GM21447 (cell line): Measurements from ENCODE around the gene RTN4R.
"Not testable (repeated sequence)": the region's sequence is repeated elsewhere in the genome, so short reads cannot be mapped to it uniquely, and the experiment has no call there.

Experiments
- ATAC-seq: cut with Tn5 transposase; IDR thresholded peaks from one replicate; pipeline ENCODE4 v1.9.1; 2021; ENCODE audit not compliant: unreplicated experiment

Gene RTN4R

GRCh38 chr22:20289182-20290044, 21.3 kb upstream of the RTN4R start:
- ATAC-seq: not testable (repeated sequence)

DNA sequence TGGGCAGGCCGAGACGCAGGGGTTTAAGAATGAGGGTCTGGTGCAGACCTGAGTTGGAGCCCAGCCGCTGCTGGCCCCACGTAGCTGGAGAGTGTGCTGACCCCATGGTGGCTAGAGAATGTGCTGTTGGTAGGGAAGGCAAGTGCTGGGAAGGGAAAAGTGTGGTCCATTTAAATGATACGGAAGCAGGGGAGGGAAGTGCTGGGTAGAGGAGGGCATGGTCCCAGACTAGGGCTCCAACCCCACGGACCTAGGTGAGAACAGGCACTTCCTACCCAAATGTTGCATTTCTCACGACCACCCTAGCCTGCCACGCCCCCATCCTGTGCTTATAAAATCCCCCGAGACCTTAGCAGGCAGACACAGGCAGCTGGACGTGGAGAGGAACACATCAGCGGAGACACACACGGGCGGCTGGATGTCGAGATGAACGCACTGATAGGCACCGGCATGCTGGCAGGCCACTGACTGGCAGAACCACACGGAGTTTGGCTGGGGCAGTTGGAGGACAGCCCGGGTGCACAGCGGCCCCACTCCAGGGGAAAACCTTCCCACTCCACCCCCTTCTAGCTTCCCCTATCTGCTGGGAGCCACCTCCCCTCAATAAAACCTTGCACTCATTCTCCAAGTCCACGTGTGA, 18.8 kb upstream of the RTN4R start:
- ATAC-seq: not testable (repeated sequence)

- ATAC-seq: not testable (repeated sequence)
Observed at GRCh38 chr22:20286312-20286660, 18.2 kb upstream of the RTN4R start.

- ATAC-seq: not testable (repeated sequence)
Observed at GRCh38 chr22:20285473-20286311, 17.6 kb upstream of the RTN4R start.

DNA sequence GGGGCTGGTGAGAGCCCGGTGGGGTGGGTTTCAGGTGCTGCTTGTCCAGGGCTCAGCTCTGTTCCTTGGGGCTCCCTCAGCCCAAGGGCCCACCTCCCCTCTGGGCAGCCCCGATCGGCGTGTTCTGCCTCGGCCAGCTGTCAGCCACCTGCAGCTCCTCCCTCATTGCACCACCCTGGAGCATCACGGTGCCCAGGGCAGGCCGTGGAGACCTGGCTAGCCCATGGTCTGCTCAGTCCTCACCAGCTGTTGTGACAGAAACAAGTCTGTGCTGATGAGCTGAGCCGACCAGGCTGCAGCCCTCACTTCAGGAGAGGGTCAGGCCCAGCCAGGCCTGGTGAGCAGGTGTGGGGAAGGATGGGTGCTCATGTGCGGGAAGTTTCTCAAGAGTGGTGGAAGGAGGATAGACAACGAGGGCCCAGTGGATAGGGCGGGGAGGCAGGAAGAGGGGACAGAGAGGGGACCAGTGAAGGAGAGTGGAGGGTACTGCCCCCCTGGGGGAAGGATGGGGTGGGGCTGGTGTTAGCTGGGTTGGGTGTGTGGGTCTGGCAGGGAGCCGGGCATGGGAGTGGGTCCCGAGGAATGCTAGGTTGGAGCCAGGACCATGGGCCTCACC, 16.5 kb upstream of the RTN4R start:
- ATAC-seq: no peak

DNA sequence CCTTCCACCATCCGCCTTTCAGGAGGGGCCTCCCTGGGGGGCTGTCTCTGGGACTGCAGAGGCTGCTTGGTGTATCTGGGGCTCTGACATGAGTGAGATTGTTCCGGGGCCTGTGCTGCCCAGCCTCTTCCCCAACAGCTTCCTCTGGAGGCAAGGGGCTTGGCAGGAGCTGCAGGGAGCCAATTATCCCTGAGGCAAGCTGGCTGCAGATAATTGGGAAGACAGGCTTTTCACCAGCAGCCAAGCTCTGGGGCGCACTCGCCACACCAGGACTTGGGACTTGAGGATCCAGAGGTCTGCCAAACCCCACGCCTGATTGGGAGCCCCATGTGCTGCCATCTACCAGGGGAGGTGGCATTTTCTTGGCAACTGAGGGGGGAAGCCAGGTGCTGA, 15.6 kb upstream of the RTN4R start:
- ATAC-seq: no peak

GRCh38 chr22:20282901-20283673, 15.0 kb upstream of the RTN4R start:
- ATAC-seq: no peak

DNA sequence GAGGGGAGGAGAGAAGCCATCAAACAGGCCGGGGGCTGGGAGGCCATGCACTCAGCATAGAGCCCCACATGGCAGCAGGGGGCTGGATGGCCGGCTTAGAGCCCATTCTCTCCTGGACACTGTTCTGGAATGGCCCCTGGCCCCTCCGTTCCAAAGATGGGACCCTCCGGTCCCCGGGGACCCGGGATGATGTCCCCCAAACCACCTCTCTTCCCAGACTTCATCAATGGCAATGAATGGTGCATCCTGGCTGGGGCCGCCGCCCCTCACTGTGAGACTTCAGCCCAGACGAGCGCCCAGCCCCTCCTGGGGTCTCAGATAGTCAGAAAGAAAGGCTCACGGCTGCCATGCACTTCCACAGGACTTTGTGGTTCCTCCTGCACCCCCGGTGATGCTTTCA, 13.8 kb upstream of the RTN4R start:
- no peak for ATAC-seq

DNA sequence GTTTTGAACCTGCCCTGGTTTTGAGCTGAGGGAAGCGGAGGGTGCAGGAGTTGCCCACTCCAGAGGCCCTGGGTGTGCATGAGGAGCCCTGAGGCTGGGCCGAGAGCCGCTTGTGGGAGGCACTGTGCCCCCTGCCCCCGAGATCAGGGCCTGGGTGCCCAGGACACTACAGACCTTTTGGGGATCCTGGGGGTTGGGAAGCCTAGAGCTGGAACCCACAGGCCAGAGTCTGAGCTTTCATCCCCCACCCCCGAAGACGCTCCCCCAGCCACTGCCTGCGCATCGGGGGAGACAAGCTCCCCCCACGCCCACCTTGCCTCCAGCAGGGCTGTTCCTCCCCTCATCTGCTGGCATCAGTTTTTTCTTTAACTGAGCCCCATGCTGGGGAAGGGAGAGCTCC, 13.4 kb upstream of the RTN4R start:
- not testable (repeated sequence) for ATAC-seq

- no peak for ATAC-seq
Observed at GRCh38 chr22:20280866-20281265, 12.7 kb upstream of the RTN4R start.

DNA sequence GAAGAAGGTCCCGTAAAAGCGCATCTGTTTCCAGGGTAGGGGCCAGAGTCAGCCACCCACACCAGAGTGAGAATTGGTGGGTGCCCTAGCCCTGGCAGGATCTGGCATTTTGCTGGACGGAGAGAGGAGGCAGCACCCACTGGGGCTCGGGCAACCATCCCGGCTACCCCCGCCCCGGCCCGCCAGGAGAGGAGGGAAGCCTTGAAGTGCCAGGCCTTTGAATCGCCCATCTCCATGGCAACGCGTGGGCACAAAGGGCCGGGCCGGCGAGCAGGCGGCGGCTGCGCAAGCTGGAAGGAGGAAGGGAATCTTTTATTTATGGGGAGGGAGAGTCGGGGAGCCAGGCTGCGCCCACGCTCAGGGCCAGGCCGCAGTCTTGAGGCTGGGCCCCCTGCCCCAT, 12.0 kb upstream of the RTN4R start:
- not testable (repeated sequence) for ATAC-seq

GRCh38 chr22:20279662-20280134, 11.6 kb upstream of the RTN4R start:
- ATAC-seq: no peak

DNA sequence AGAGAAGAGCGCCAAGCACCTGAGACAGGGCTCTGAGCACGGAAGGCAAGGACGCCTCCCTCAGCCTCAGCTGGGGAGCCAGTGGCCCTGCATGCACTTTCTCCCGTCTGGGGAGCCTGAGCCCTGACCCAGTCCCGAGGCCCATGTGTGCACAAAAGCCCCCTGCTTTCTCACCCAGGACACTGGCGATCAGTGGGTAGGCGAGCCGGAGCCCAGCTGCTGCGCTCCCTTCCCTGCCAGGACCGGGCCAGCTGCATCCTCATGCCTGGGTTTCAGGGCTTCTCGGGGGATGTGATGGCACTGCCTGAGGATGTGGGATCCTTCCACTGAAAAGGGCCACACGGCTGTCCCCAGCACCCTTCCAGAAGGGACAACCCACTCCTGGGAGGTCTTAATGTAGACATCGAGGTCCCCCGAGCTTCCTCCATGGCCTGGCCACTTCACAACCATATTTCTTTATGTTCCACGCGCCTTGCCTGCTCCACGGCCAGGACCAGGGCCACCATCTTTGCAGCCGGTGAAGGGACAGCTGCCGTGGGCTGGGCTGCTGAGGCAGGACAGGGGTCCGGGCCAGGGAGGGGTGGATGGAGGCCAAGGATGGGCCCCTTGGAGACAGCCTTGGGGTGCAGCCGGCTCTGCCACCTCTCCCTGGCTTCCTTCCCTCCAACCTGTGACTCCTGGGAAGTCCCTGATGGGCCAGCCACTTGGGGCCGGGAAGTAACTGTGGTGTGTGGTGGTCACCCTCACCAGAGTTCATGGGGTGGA, 10.8 kb upstream of the RTN4R start:
- not testable (repeated sequence) for ATAC-seq

GRCh38 chr22:20277936-20278635, 10.0 kb upstream of the RTN4R start:
- not testable (repeated sequence) for ATAC-seq

- ATAC-seq: no peak
Observed at GRCh38 chr22:20276468-20276867, 8.3 kb upstream of the RTN4R start.

DNA sequence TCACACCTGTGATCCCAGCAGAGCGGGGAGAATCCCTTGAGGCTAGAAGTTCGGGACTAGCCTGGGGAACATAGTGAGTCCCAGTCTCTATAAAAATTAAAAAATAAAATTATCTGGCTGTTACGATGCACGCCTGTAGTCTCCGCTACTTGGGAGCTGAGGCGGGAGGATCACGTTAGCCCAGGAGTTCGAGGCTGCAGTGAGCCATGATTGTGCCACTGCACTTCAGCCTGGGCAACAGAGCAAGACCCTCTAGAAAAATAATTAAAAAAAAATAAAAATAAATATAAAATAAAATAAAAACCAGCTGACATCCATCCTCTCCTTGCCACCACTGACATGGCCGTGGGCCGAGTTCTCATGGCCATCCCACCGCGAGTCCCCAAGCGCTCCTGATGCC, 7.7 kb upstream of the RTN4R start:
- ATAC-seq: no peak

DNA sequence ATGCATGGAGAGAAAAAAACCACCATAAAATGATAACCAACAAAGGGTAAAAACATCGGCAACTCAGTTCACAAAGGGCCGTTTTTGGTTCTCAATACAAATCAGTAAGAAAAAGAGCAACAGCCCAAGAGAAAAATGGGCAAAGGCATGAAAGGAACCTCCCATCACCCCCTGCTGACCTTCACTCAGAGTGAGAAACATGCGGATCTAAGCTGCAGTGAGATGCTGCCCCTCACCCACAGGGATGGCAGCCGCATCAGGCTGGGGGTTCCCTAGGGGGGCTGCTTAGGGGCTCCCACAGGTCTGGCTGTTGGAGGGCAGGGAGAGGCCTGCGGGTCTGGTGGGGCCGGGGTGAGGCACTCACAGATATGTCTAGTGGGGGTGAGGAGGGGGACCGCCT, 7.2 kb upstream of the RTN4R start:
- not testable (repeated sequence) for ATAC-seq

GRCh38 chr22:20274374-20274773, 6.3 kb upstream of the RTN4R start:
- ATAC-seq: not testable (repeated sequence)

- no peak for ATAC-seq
Observed at GRCh38 chr22:20273758-20274181, 5.7 kb upstream of the RTN4R start.
